Choroid plexus epithelial cell (primary cell): ENCODE measurements around the gene MAGIX.

ENCODE experiments used
- DNase-seq: peaks from one replicate; pipeline ENCODE4 v3.0.0-alpha.2; 2010; ENCODE audit warnings: low read depth
- H3K4me3 ChIP-seq: 2 replicates; pipeline ENCODE4 v1.5.1; 2011; ENCODE audit warnings: low read depth, mild to moderate bottlenecking, control low read depth, low read length, moderate library complexity
- CTCF ChIP-seq: conservative IDR thresholded peaks from 2 replicates; pipeline ENCODE4 v1.5.1; 2011; ENCODE audit warnings: low read depth, mild to moderate bottlenecking, control low read depth, inconsistent platforms, low read length, moderate library complexity

The MAGIX gene

GRCh38 chrX:49153467-49153866, 9.1 kb upstream of the MAGIX start:
- no peak for TF ChIP-seq CTCF
- no peak overlapping the region for H3K4me3 ChIP-seq
- no peak for DNase-seq

- DNase-seq: peak; percentile 84
These were observed 7.2 kb upstream of the MAGIX start for GRCh38 chrX:49155243-49155899.

GRCh38 chrX:49155900-49156837, 6.4 kb upstream of the MAGIX start:
- peak overlapping the region; percentile 55 for H3K4me3 ChIP-seq
- TF ChIP-seq CTCF: peak; percentile 45
- DNase-seq: peak; percentile 94

More at GRCh38 chrX:49155243-49155899, 7.2 kb upstream of the MAGIX start:
- TF ChIP-seq CTCF: no peak
- H3K4me3 ChIP-seq: peak overlapping the region; percentile 46

- DNase-seq: no peak
- no peak for TF ChIP-seq CTCF
- no peak overlapping the region for H3K4me3 ChIP-seq
These were observed 5.4 kb upstream of the MAGIX start for GRCh38 chrX:49157194-49157593.

GRCh38 chrX:49160908-49161307, 1.6 kb upstream of the MAGIX start:
- H3K4me3 ChIP-seq: no peak overlapping the region
- TF ChIP-seq CTCF: no peak

GRCh38 chrX:49161632-49162031, 926 bp upstream of the MAGIX start:
- no peak for DNase-seq
- no peak overlapping the region for H3K4me3 ChIP-seq
- TF ChIP-seq CTCF: no peak

More at GRCh38 chrX:49160908-49161307, 1.6 kb upstream of the MAGIX start:
- no peak for DNase-seq
